ENCODE measurements around the gene TFAP2E. TPM values are rescaled to one million over a fixed set of nuclear protein-coding genes. Genes with fewer than 3 reads are reported as not detected.
"Not testable (repeated sequence)": the region's sequence is repeated elsewhere in the genome, so short reads cannot be mapped to it uniquely, and the experiment has no call there.

The TFAP2E gene
- total RNA-seq, 1 donor from 2014 or later = 1.0 TPM

GRCh38 chr1:35577071-35577998 lies 4.2 kb downstream of the TFAP2E start:
- peak overlapping the region; percentile 30 for H3K4me3 ChIP-seq (ENCODE audit: low read depth, low read length)
- no peak for TF ChIP-seq CTCF (conservative IDR thresholded peaks at IDR 0.05; ENCODE audit: low read depth, low read length)

GRCh38 chr1:35580949-35581388 lies 7.9 kb downstream of the TFAP2E start:
- no peak overlapping the region for H3K4me3 ChIP-seq (ENCODE audit: low read depth, low read length)
- DNase-seq (ENCODE audit: low read depth) = no peak
- TF ChIP-seq CTCF (conservative IDR thresholded peaks at IDR 0.05; ENCODE audit: low read depth, low read length) = no peak

More at GRCh38 chr1:35577071-35577998, 4.2 kb downstream of the TFAP2E start:
- DNase-seq (ENCODE audit: low read depth) = no peak

GRCh38 chr1:35581621-35582020 lies 8.5 kb downstream of the TFAP2E start:
- not testable (repeated sequence) for DNase-seq (ENCODE audit: low read depth); H3K4me3 ChIP-seq (ENCODE audit: low read depth, low read length)

- DNase-seq (ENCODE audit: low read depth) = no peak
- no peak overlapping the region for H3K4me3 ChIP-seq (ENCODE audit: low read depth, low read length)
- TF ChIP-seq CTCF (conservative IDR thresholded peaks at IDR 0.05; ENCODE audit: low read depth, low read length) = no peak
Observed at GRCh38 chr1:35585281-35585680, 12.2 kb downstream of the TFAP2E start.

GRCh38 chr1:35585805-35586204 lies 12.7 kb downstream of the TFAP2E start:
- H3K4me3 ChIP-seq (ENCODE audit: low read depth, low read length); DNase-seq (ENCODE audit: low read depth): not testable (repeated sequence)

GRCh38 chr1:35586808-35587207 lies 13.7 kb downstream of the TFAP2E start:
- no peak overlapping the region for H3K4me3 ChIP-seq (ENCODE audit: low read depth, low read length)
- no peak for TF ChIP-seq CTCF (conservative IDR thresholded peaks at IDR 0.05; ENCODE audit: low read depth, low read length)
- DNase-seq (ENCODE audit: low read depth) = no peak

- DNase-seq (ENCODE audit: low read depth) = no peak
- TF ChIP-seq CTCF (conservative IDR thresholded peaks at IDR 0.05; ENCODE audit: low read depth, low read length) = no peak
- H3K4me3 ChIP-seq (ENCODE audit: low read depth, low read length) = no peak overlapping the region
Observed at GRCh38 chr1:35587736-35588135, 14.6 kb downstream of the TFAP2E start.

Data from epithelial cell of proximal tubule (primary cell).